ENCODE measurements around the gene AMZ2. TPM values are rescaled to one million over a fixed set of nuclear protein-coding genes. Genes with fewer than 3 reads are reported as not detected.
"Not testable (repeated sequence)": the region's sequence is repeated elsewhere in the genome, so short reads cannot be mapped to it uniquely, and the experiment has no call there.

Gene AMZ2
- total RNA-seq, 1 donor, result 98.0 TPM

GRCh38 chr17:68237369-68238163, 10.3 kb upstream of the AMZ2 start:
- H3K4me3 ChIP-seq (ENCODE audit: low read depth, low read length); DNase-seq (ENCODE audit: low read depth): not testable (repeated sequence)

- H3K4me3 ChIP-seq (ENCODE audit: low read depth, low read length), result no peak overlapping the region
- no peak for TF ChIP-seq CTCF (IDR thresholded peaks at IDR 0.05; ENCODE audit: insufficient read depth, low read depth, low read length)
- DNase-seq (ENCODE audit: low read depth), result peak; percentile 73
Measured at GRCh38 chr17:68238164-68238870, 9.5 kb upstream of the AMZ2 start.

- no peak for TF ChIP-seq CTCF (IDR thresholded peaks at IDR 0.05; ENCODE audit: insufficient read depth, low read depth, low read length)
- no peak for DNase-seq (ENCODE audit: low read depth)
Measured at GRCh38 chr17:68238871-68239253, 9.0 kb upstream of the AMZ2 start.

GRCh38 chr17:68239632-68240366, 8.0 kb upstream of the AMZ2 start:
- no peak for DNase-seq (ENCODE audit: low read depth)
- no peak overlapping the region for H3K4me3 ChIP-seq (ENCODE audit: low read depth, low read length)
- TF ChIP-seq CTCF (IDR thresholded peaks at IDR 0.05; ENCODE audit: insufficient read depth, low read depth, low read length), result no peak

More at GRCh38 chr17:68238871-68239253, 9.0 kb upstream of the AMZ2 start:
- no peak overlapping the region for H3K4me3 ChIP-seq (ENCODE audit: low read depth, low read length)

GRCh38 chr17:68246271-68247028, 1.4 kb upstream of the AMZ2 start:
- no peak overlapping the region for H3K4me3 ChIP-seq (ENCODE audit: low read depth, low read length)
- no peak for TF ChIP-seq CTCF (IDR thresholded peaks at IDR 0.05; ENCODE audit: insufficient read depth, low read depth, low read length)
- DNase-seq (ENCODE audit: low read depth), result no peak

- TF ChIP-seq CTCF (IDR thresholded peaks at IDR 0.05; ENCODE audit: insufficient read depth, low read depth, low read length), result no peak
- peak overlapping the region; percentile 81 for H3K4me3 ChIP-seq (ENCODE audit: low read depth, low read length)
- DNase-seq (ENCODE audit: low read depth), result peak; percentile 75
Measured at GRCh38 chr17:68248199-68248825, 469 bp downstream of the AMZ2 start.

Measured in fibroblast of villous mesenchyme (primary cell).